Measurements from ENCODE around the gene NAT8L.
A peak's percentile ranks its signal among the peaks of the same experiment; 100 is the strongest.

Gene NAT8L

GRCh38 chr4:2095236-2096072, 36.3 kb downstream of the NAT8L start:
- DNase-seq (ENCODE audit: low read depth) = no peak

- no peak for DNase-seq (ENCODE audit: low read depth)
These were observed 37.0 kb downstream of the NAT8L start for GRCh38 chr4:2096073-2096609.

GRCh38 chr4:2101346-2102044, 42.4 kb downstream of the NAT8L start:
- no peak for DNase-seq (ENCODE audit: low read depth)

- no peak for DNase-seq (ENCODE audit: low read depth)
These were observed 43.1 kb downstream of the NAT8L start for GRCh38 chr4:2102045-2102883.

- no peak for DNase-seq (ENCODE audit: low read depth)
These were observed 44.2 kb downstream of the NAT8L start for GRCh38 chr4:2103127-2103842.

GRCh38 chr4:2103843-2104547, 44.9 kb downstream of the NAT8L start:
- no peak for DNase-seq (ENCODE audit: low read depth)

- no peak for DNase-seq (ENCODE audit: low read depth)
These were observed 45.6 kb downstream of the NAT8L start for GRCh38 chr4:2104556-2105345.

GRCh38 chr4:2105559-2105958, 46.4 kb downstream of the NAT8L start:
- peak; percentile 4 for DNase-seq (ENCODE audit: low read depth)

- no peak for DNase-seq (ENCODE audit: low read depth)
These were observed 57.7 kb downstream of the NAT8L start for GRCh38 chr4:2116687-2117400.

Measured in non-pigmented ciliary epithelial cell (primary cell).